OCI-LY3 (cell line): Measurements from ENCODE around the gene SPRYD4.

ENCODE experiments used
- CTCF ChIP-seq: fragments of 200-600, 300-600 bp; sonication (generic); IDR thresholded peaks from 2 replicates; pipeline ENCODE4 v1.5.1; 2014; ENCODE audit warnings: antibody characterized with exemption, low read length, low read depth
- EZH2phosphoT487 ChIP-seq: fragments of 200-600 bp; shearing (Covaris generic); IDR thresholded peaks from 2 replicates; pipeline ENCODE4 v1.6.1; 2018; ENCODE audit warnings: antibody characterized with exemption, mixed run types, low read depth

GRCh38 chr12:56521209-56521589, 52.8 kb downstream of the SPRYD4 start:
- TF ChIP-seq CTCF (no peak), EZH2phosphoT487 (no peak)
